Endothelial cell (in vitro differentiated cells): Measurements from ENCODE around the gene PARP2. TPM values are rescaled to one million over a fixed set of nuclear protein-coding genes. Genes with fewer than 3 reads are reported as not detected.
A peak's percentile ranks its signal among the peaks of the same experiment; 100 is the strongest.

Source experiments
- DNase-seq: peaks from one replicate; pipeline ENCODE4 v3.0.0; 2021; ENCODE audit warnings: low spot score
- H3K27ac Mint-ChIP-seq: one replicate; pipeline ENCODE4 v1.8.0; 2021; ENCODE audit warnings: mixed read lengths, inconsistent platforms; ENCODE audit not compliant: unreplicated experiment
- H3K27me3 Mint-ChIP-seq: one replicate; pipeline ENCODE4 v1.8.0; 2021; ENCODE audit warnings: mild to moderate bottlenecking, moderate library complexity, mixed read lengths, inconsistent platforms; ENCODE audit not compliant: unreplicated experiment
- H3K36me3 Mint-ChIP-seq: one replicate; pipeline ENCODE4 v1.8.0; 2021; ENCODE audit warnings: mild to moderate bottlenecking, low read depth, mixed read lengths, inconsistent platforms; ENCODE audit not compliant: unreplicated experiment
- H3K4me1 Mint-ChIP-seq: one replicate; pipeline ENCODE4 v1.8.0; 2021; ENCODE audit warnings: mild to moderate bottlenecking, mixed read lengths, inconsistent platforms; ENCODE audit not compliant: unreplicated experiment
- H3K4me3 Mint-ChIP-seq: one replicate; pipeline ENCODE4 v1.8.0; 2021; ENCODE audit warnings: mild to moderate bottlenecking, mixed read lengths, inconsistent platforms; ENCODE audit not compliant: unreplicated experiment
- H3K9me3 Mint-ChIP-seq: one replicate; pipeline ENCODE4 v1.8.0; 2021; ENCODE audit warnings: mixed read lengths, inconsistent platforms; ENCODE audit not compliant: unreplicated experiment
- total RNA-seq: library from RNA; stranded (reverse); fragmentation: NEBNext Ultra II Directional; extraction: Animal tissue kit (Norgen Biotek cat#: 25700); gene quantifications from one replicate; pipeline ENCODE4 v1.2.1, GENCODE V29; 2021; ENCODE audit not compliant: unreplicated experiment
- TF ChIP-seq, protein P1 (sequence below): fragments of 200-600 bp; sonication (generic); IDR thresholded peaks from one replicate; pipeline ENCODE4 v1.5.0; 2021; ENCODE audit warnings: antibody characterized with exemption; ENCODE audit not compliant: unreplicated experiment

PARP2 gene
- total RNA-seq, 1 donor from 2014 or later = 24.4 TPM

DNA sequence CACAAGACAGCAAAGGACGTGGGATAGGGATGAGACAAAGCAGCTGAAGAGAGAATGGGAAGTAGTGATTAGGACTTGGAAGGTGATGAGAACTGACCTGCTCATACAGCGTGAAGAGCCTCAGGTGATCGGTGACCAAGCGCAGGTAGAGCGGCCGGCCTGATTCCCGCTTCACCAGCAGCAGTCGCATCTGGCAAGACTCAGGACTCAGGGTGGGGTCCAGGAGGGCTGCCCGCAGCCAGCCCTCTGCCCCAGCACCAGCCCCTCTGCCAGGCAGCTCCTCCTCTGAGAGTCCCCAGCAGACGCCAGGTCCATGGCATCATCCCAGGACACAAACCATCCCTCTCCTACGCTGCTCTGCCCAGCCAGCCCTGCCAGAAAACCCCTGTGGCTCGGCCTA is 39.1 kb downstream of the PARP2 start:
- Mint-ChIP-seq H3K4me1 (no peaks in the 10 kb centered on the region), H3K9me3 (no peaks in the 10 kb centered on the region), H3K4me3 (no peak overlapping the region), H3K27ac (peak overlapping the region; percentile 30), H3K27me3 (peaks cover 13% of the 10 kb centered on the region), H3K36me3 (peaks cover 68% of the 10 kb centered on the region)
- DNase-seq = no peak
- TF ChIP-seq, protein P1, sequence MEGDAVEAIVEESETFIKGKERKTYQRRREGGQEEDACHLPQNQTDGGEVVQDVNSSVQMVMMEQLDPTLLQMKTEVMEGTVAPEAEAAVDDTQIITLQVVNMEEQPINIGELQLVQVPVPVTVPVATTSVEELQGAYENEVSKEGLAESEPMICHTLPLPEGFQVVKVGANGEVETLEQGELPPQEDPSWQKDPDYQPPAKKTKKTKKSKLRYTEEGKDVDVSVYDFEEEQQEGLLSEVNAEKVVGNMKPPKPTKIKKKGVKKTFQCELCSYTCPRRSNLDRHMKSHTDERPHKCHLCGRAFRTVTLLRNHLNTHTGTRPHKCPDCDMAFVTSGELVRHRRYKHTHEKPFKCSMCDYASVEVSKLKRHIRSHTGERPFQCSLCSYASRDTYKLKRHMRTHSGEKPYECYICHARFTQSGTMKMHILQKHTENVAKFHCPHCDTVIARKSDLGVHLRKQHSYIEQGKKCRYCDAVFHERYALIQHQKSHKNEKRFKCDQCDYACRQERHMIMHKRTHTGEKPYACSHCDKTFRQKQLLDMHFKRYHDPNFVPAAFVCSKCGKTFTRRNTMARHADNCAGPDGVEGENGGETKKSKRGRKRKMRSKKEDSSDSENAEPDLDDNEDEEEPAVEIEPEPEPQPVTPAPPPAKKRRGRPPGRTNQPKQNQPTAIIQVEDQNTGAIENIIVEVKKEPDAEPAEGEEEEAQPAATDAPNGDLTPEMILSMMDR = no peak

DNA sequence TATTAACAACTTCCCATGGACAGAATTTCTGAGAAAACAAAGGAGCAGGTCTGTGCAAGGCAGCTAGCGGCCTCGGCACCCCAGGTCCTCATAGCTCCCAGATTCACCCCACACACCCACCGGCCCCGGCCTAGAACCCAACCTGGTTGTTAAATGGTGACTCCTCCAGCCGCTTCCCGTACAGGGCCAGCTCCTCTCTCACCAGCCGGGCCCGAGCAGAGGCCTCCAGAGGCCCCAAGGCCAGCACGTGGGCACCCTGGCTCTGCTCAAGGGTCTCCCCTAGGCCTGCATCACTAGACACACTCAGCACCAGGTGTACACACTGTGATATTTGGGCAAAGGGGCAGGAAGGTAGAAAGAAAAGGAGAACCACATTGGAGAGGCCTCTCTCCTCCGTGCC is 39.6 kb downstream of the PARP2 start:
- no peak overlapping the region for H3K27ac Mint-ChIP-seq
- no peak overlapping the region for H3K4me3 Mint-ChIP-seq
- peaks cover 13% of the 10 kb centered on the region for H3K27me3 Mint-ChIP-seq

GRCh38 chr14:20383636-20384035 is 40.2 kb downstream of the PARP2 start:
- H3K4me3 Mint-ChIP-seq = peak overlapping the region; percentile 42
- H3K9me3 Mint-ChIP-seq = no peaks in the 10 kb centered on the region

More for the DNA sequence above, 39.6 kb downstream of the PARP2 start:
- TF ChIP-seq, protein P1 = no peak
- Mint-ChIP-seq H3K36me3 (peaks cover 68% of the 10 kb centered on the region), H3K9me3 (no peaks in the 10 kb centered on the region), H3K4me1 (no peaks in the 10 kb centered on the region)
- no peak for DNase-seq

DNA sequence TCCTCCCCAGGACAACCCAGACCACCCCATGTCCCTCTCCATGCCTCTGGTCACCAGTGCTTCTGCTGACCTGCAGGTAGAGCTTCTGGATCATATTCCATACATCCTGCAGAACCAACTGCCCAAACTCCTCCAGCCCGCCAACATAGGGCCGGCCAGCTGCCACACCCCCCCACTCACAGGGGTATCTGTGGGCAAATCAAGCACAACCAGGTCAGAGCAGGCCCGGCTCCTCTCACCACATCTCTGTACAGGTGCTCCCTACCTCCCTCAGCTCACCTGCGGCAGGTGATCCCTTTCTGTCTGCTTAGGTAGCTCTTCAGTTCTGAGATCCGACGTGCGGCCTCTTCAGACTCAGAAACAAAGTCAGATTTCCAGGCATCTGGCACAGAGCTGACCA is 40.9 kb downstream of the PARP2 start:
- peak overlapping the region; percentile 59 for H3K4me3 Mint-ChIP-seq
- peaks cover 72% of the 10 kb centered on the region for H3K36me3 Mint-ChIP-seq
- no peak for DNase-seq
- H3K9me3 Mint-ChIP-seq = no peaks in the 10 kb centered on the region
- TF ChIP-seq, protein P1 = no peak
- H3K27ac Mint-ChIP-seq = peak overlapping the region; percentile 42
- no peaks in the 10 kb centered on the region for H3K4me1 Mint-ChIP-seq
- H3K27me3 Mint-ChIP-seq = peaks cover 13% of the 10 kb centered on the region

More at GRCh38 chr14:20383636-20384035, 40.2 kb downstream of the PARP2 start:
- Mint-ChIP-seq H3K36me3 (peaks cover 71% of the 10 kb centered on the region), H3K27ac (no peak overlapping the region), H3K4me1 (no peaks in the 10 kb centered on the region), H3K27me3 (peaks cover 13% of the 10 kb centered on the region)
- TF ChIP-seq, protein P1 = no peak
- no peak for DNase-seq

- Mint-ChIP-seq H3K36me3 (peaks cover 71% of the 10 kb centered on the region), H3K4me1 (no peaks in the 10 kb centered on the region), H3K27me3 (peaks cover 13% of the 10 kb centered on the region), H3K27ac (no peak overlapping the region), H3K4me3 (peak overlapping the region; percentile 59), H3K9me3 (no peaks in the 10 kb centered on the region)
- TF ChIP-seq, protein P1 = no peak
- DNase-seq = no peak
Measured at GRCh38 chr14:20384886-20385285, 41.5 kb downstream of the PARP2 start.
